C4-2B (cell line): ENCODE measurements around the gene AGPS.
"Not testable (repeated sequence)": the region's sequence is repeated elsewhere in the genome, so short reads cannot be mapped to it uniquely, and the experiment has no call there.

Experiments
- H3K27ac ChIP-seq: fragments of 450-650 bp; 2 replicates; pipeline ENCODE4 v1.5.1; 2017
- CTCF ChIP-seq: fragments of 450-650 bp; conservative IDR thresholded peaks from 2 replicates; pipeline ENCODE4 v1.5.1; 2017; ENCODE audit warnings: mild to moderate bottlenecking
- ZFX ChIP-seq: fragments of 450-650 bp; IDR thresholded peaks from 2 replicates; pipeline ENCODE4 v1.6.1; 2017

AGPS gene

GRCh38 chr2:177474998-177475397 is 82.4 kb downstream of the AGPS start:
- TF ChIP-seq ZFX (no peak), CTCF (no peak)
- H3K27ac ChIP-seq: no peak overlapping the region

GRCh38 chr2:177476897-177477296 is 84.3 kb downstream of the AGPS start:
- TF ChIP-seq CTCF (no peak), ZFX (no peak)
- H3K27ac ChIP-seq: no peak overlapping the region

GRCh38 chr2:177478029-177478428 is 85.5 kb downstream of the AGPS start:
- no peak for TF ChIP-seq ZFX
- TF ChIP-seq CTCF: no peak
- H3K27ac ChIP-seq: no peak overlapping the region

GRCh38 chr2:177478907-177479306 is 86.3 kb downstream of the AGPS start:
- H3K27ac ChIP-seq: no peak overlapping the region
- TF ChIP-seq ZFX: no peak
- TF ChIP-seq CTCF: no peak

- H3K27ac ChIP-seq: no peak overlapping the region
- TF ChIP-seq ZFX: no peak
- TF ChIP-seq CTCF: no peak
Measured at GRCh38 chr2:177482195-177482594, 89.6 kb downstream of the AGPS start.

- H3K27ac ChIP-seq: no peak overlapping the region
- TF ChIP-seq ZFX (no peak), CTCF (no peak)
Measured at GRCh38 chr2:177483531-177483930, 91.0 kb downstream of the AGPS start.

GRCh38 chr2:177484180-177484795 is 91.7 kb downstream of the AGPS start:
- TF ChIP-seq CTCF (no peak), ZFX (no peak)
- no peak overlapping the region for H3K27ac ChIP-seq

- not testable (repeated sequence) for H3K27ac ChIP-seq
Measured at GRCh38 chr2:177485657-177486056, 93.1 kb downstream of the AGPS start.
